ENCODE results near the gene PRIMA1.

PRIMA1 gene

GRCh38 chr14:93725993-93726392 lies 62.3 kb downstream of the PRIMA1 start:
- TF ChIP-seq CTCF (conservative IDR thresholded peaks at IDR 0.05; ENCODE audit: low read length): no peak
- H3K4me3 ChIP-seq (ENCODE audit: low read length): no peak overlapping the region
- DNase-seq (ENCODE audit: low read depth): no peak

GRCh38 chr14:93725002-93725582 lies 63.2 kb downstream of the PRIMA1 start:
- TF ChIP-seq CTCF (conservative IDR thresholded peaks at IDR 0.05; ENCODE audit: low read length): no peak
- no peak overlapping the region for H3K4me3 ChIP-seq (ENCODE audit: low read length)
- no peak for DNase-seq (ENCODE audit: low read depth)

GRCh38 chr14:93723001-93723400 lies 65.3 kb downstream of the PRIMA1 start:
- TF ChIP-seq CTCF (conservative IDR thresholded peaks at IDR 0.05; ENCODE audit: low read length): no peak
- no peak overlapping the region for H3K4me3 ChIP-seq (ENCODE audit: low read length)
- DNase-seq (ENCODE audit: low read depth): no peak

DNA sequence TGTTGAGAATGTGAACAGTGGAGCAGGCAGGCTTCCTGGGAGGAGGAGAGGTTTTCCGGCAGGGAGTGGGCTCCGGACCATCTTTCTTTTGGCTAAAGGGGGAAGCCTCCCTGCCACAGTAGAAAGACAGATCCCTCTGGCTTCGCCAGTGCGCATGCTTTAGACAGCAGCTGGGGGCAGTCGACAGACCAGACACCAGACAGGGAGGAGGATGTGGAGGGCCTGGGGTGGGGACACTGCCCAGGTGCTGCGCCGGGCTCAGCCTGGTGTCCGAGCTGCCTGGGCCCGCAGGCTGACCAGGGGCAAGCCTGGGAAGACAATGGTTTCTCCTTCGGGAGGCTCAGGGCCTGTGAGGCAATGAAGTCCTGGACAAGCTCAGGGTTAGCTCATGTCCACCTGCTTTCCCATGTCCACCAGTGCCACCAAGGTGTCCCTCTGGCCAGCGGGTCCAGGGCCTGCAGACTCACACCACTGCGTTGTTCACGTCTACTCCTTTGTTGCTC lies 67.3 kb downstream of the PRIMA1 start:
- TF ChIP-seq CTCF (conservative IDR thresholded peaks at IDR 0.05; ENCODE audit: low read length): no peak
- no peak for DNase-seq (ENCODE audit: low read depth)
- no peak overlapping the region for H3K4me3 ChIP-seq (ENCODE audit: low read length)

- TF ChIP-seq CTCF (conservative IDR thresholded peaks at IDR 0.05; ENCODE audit: low read length): no peak
- no peak overlapping the region for H3K4me3 ChIP-seq (ENCODE audit: low read length)
- no peak for DNase-seq (ENCODE audit: low read depth)
These were observed 68.0 kb downstream of the PRIMA1 start for GRCh38 chr14:93720076-93720815.

- DNase-seq (ENCODE audit: low read depth): no peak
- H3K4me3 ChIP-seq (ENCODE audit: low read length): no peak overlapping the region
- TF ChIP-seq CTCF (conservative IDR thresholded peaks at IDR 0.05; ENCODE audit: low read length): no peak
These were observed 69.0 kb downstream of the PRIMA1 start for GRCh38 chr14:93719256-93719655.
